SH-SY5Y (cell line): ENCODE data around the gene B3GAT3.

Source experiments
- GATA2 ChIP-seq: IDR thresholded peaks from 2 replicates; pipeline ENCODE4 v1.6.1; 2011; ENCODE audit warnings: mild to moderate bottlenecking, low read depth, low read length
- GATA3 ChIP-seq: IDR thresholded peaks from 2 replicates; pipeline ENCODE4 v1.6.1; 2011; ENCODE audit warnings: low read depth, mild to moderate bottlenecking, low read length, moderate library complexity

- TF ChIP-seq GATA2 (no peak), GATA3 (no peak)
Measured at GRCh38 chr11:62647609-62648005, 25.8 kb upstream of the B3GAT3 start.
